Liver (tissue), 3 donors: ENCODE results near the gene AP2A2.

ENCODE experiments used
- CTCF ChIP-seq: fragments of 150-350 bp; IDR thresholded peaks from 2 replicates; pipeline ENCODE4 v1.5.1; 2017; ENCODE audit warnings: improper control_type of control experiment, low read depth, low read length; ENCODE audit not compliant: missing input control
- JUND ChIP-seq, 2 donors: IDR thresholded peaks; 2 replicates each; pipeline ENCODE4 v1.6.1; 2016; ENCODE audit warnings: antibody characterized with exemption in 2 of 2
- SP1 ChIP-seq: IDR thresholded peaks from 2 replicates; pipeline ENCODE4 v1.6.1; 2018; ENCODE audit warnings: antibody characterized with exemption, mild to moderate bottlenecking
- TAF1 ChIP-seq: conservative IDR thresholded peaks from 2 replicates; pipeline ENCODE4 v1.6.1; 2016; ENCODE audit warnings: antibody characterized with exemption, mild to moderate bottlenecking
- ZBTB33 ChIP-seq: IDR thresholded peaks from 2 replicates; pipeline ENCODE4 v1.6.1; 2016; ENCODE audit warnings: antibody characterized with exemption
- donor health status: healthy.
- donor health status: healthy.

GRCh38 chr11:924406-925157 lies 1.1 kb upstream of the AP2A2 start:
- no peak for TF ChIP-seq CTCF
- TF ChIP-seq SP1 = no peak
- TF ChIP-seq ZBTB33 = no peak
- no peak for TF ChIP-seq JUND (IDR thresholded peaks at IDR 0.05)
- no peak for TF ChIP-seq TAF1
